Type B pancreatic cell (in vitro differentiated cells): ENCODE data around the gene CD209. TPM values are rescaled to one million over a fixed set of nuclear protein-coding genes. Genes with fewer than 3 reads are reported as not detected.
A peak's percentile ranks its signal among the peaks of the same experiment; 100 is the strongest.
"Not testable (repeated sequence)": the region's sequence is repeated elsewhere in the genome, so short reads cannot be mapped to it uniquely, and the experiment has no call there.

Experiments used
- DNase-seq: peaks from one replicate; pipeline ENCODE4 v3.0.0; 2021; ENCODE audit warnings: mixed read lengths; ENCODE audit not compliant: unreplicated experiment; ENCODE audit errors: extremely low spot score
- H3K27ac Mint-ChIP-seq: 2 replicates; pipeline ENCODE4 v1.8.0; 2021; ENCODE audit warnings: mild to moderate bottlenecking, mixed read lengths
- H3K27me3 Mint-ChIP-seq: 2 replicates; pipeline ENCODE4 v1.8.0; 2021; ENCODE audit warnings: mixed read lengths
- H3K36me3 Mint-ChIP-seq: 2 replicates; pipeline ENCODE4 v1.8.0; 2021; ENCODE audit warnings: mixed read lengths
- H3K4me1 Mint-ChIP-seq: one replicate; pipeline ENCODE4 v1.8.0; 2021; ENCODE audit warnings: mixed read lengths; ENCODE audit not compliant: unreplicated experiment
- H3K4me3 Mint-ChIP-seq: 2 replicates; pipeline ENCODE4 v1.8.0; 2021; ENCODE audit warnings: mild to moderate bottlenecking, mixed read lengths
- H3K9me3 Mint-ChIP-seq: 2 replicates; pipeline ENCODE4 v1.8.0; 2021; ENCODE audit warnings: mixed read lengths
- long read RNA-seq: library from polyadenylated mRNA; unstranded; transcript quantifications from one replicate; pipeline ENCODE4 v2.0.0, GENCODE V29; 2020
- total RNA-seq: library from RNA; stranded (reverse); gene quantifications from 2 replicates; pipeline ENCODE4 v1.2.1, GENCODE V29; 2021; ENCODE audit warnings: low replicate concordance
- TF ChIP-seq, protein P1 (sequence below): fragments of 200-600 bp; sonication (generic); conservative IDR thresholded peaks from 2 replicates; pipeline ENCODE4 v1.5.0; 2021; ENCODE audit warnings: antibody characterized with exemption, mild to moderate bottlenecking

Gene CD209, protein sequence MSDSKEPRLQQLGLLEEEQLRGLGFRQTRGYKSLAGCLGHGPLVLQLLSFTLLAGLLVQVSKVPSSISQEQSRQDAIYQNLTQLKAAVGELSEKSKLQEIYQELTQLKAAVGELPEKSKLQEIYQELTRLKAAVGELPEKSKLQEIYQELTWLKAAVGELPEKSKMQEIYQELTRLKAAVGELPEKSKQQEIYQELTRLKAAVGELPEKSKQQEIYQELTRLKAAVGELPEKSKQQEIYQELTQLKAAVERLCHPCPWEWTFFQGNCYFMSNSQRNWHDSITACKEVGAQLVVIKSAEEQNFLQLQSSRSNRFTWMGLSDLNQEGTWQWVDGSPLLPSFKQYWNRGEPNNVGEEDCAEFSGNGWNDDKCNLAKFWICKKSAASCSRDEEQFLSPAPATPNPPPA
- not detected in 2 replicates for total RNA-seq
- long read RNA-seq: 0 reads

- TF ChIP-seq, protein P1, sequence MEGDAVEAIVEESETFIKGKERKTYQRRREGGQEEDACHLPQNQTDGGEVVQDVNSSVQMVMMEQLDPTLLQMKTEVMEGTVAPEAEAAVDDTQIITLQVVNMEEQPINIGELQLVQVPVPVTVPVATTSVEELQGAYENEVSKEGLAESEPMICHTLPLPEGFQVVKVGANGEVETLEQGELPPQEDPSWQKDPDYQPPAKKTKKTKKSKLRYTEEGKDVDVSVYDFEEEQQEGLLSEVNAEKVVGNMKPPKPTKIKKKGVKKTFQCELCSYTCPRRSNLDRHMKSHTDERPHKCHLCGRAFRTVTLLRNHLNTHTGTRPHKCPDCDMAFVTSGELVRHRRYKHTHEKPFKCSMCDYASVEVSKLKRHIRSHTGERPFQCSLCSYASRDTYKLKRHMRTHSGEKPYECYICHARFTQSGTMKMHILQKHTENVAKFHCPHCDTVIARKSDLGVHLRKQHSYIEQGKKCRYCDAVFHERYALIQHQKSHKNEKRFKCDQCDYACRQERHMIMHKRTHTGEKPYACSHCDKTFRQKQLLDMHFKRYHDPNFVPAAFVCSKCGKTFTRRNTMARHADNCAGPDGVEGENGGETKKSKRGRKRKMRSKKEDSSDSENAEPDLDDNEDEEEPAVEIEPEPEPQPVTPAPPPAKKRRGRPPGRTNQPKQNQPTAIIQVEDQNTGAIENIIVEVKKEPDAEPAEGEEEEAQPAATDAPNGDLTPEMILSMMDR: no peak
- Mint-ChIP-seq H3K9me3 (no peaks in the 10 kb centered on the region), H3K4me1 (no peaks in the 10 kb centered on the region), H3K36me3 (no peaks in the 10 kb centered on the region), H3K27me3 (peaks cover 11% of the 10 kb centered on the region), H3K4me3 (no peak within 1 kb of the TSS), H3K27ac (no peak within 1 kb of the TSS)
- DNase-seq: no peak
Measured at GRCh38 chr19:7746903-7747884, at the start of gene CD209. CD209 (minus strand) TSS chr19:7747534; CDS start chr19:7747511, 23 bp downstream.

DNA sequence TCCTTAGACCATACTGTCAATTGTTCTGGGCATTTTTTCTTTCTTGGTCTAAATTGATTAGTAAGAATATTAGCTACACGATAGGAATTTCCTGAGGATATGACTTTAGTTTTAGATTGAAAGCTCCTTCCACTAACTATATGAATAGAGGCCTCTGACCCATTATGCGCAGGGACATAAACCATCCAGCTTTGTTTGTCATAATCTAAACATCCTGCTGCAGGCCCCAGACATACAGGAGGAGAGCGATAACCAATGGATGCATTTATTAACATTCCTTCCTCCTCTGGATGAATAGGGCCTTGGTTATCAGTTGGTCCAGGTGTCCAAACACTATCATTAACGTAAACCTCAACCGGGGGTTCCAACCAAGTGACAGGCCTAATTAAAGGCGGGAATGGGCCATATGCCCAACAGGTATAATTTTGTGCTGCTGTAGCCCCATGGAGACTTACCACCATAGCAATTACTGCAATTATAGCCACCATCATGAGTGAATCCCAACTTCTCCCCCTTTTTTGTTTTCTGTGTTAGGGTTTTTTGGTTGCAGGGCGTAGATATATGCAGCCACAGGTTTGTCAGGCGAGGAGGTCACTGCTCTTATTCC is 48.3 kb upstream of the CD209 start:
- peaks cover 6% of the 10 kb centered on the region for H3K4me1 Mint-ChIP-seq
- H3K9me3 Mint-ChIP-seq: peaks cover 4% of the 10 kb centered on the region
- DNase-seq: no peak
- TF ChIP-seq, protein P1: no peak
- peaks cover 6% of the 10 kb centered on the region for H3K36me3 Mint-ChIP-seq
- no peak overlapping the region for H3K4me3 Mint-ChIP-seq
- no peak overlapping the region for H3K27ac Mint-ChIP-seq
- H3K27me3 Mint-ChIP-seq: peaks cover 45% of the 10 kb centered on the region

DNA sequence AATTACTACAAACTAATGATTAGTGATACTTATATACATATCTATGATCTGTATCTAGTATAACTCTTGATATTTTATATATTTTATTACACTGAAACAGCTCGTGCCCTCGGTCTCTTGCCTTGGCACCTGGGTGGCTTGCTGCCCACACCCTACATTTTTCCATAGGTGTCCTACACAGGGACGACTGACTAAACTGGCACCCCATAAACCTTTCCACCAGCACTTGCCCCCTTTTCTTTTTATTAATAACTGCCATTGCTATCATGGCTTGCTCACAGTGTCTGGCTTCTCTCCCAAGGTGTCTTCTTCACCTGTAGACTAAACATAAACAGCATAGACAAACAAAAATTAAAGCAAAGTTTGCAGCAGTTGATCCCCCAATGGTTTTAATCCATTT is 46.2 kb upstream of the CD209 start:
- Mint-ChIP-seq H3K27ac (no peak overlapping the region), H3K27me3 (peaks cover 43% of the 10 kb centered on the region), H3K36me3 (peaks cover 6% of the 10 kb centered on the region), H3K4me3 (no peak overlapping the region), H3K4me1 (no peaks in the 10 kb centered on the region), H3K9me3 (peaks cover 4% of the 10 kb centered on the region)
- DNase-seq: no peak
- TF ChIP-seq, protein P1: no peak

- peaks cover 47% of the 10 kb centered on the region for H3K27me3 Mint-ChIP-seq
- H3K4me3 Mint-ChIP-seq: peak overlapping the region; percentile 77
- H3K9me3 Mint-ChIP-seq: not testable (repeated sequence)
Measured at GRCh38 chr19:7792701-7793100, 45.4 kb upstream of the CD209 start.

GRCh38 chr19:7792281-7792680 is 44.9 kb upstream of the CD209 start:
- no peak for DNase-seq
- Mint-ChIP-seq H3K9me3 (peaks cover 4% of the 10 kb centered on the region), H3K27ac (peak overlapping the region; percentile 99), H3K4me3 (peak overlapping the region; percentile 77), H3K36me3 (peaks cover 6% of the 10 kb centered on the region), H3K27me3 (peaks cover 47% of the 10 kb centered on the region), H3K4me1 (no peaks in the 10 kb centered on the region)
- TF ChIP-seq, protein P1: no peak

More at GRCh38 chr19:7792701-7793100, 45.4 kb upstream of the CD209 start:
- not testable (repeated sequence) for H3K36me3 Mint-ChIP-seq, DNase-seq, H3K4me1 Mint-ChIP-seq
- peak overlapping the region; percentile 99 for H3K27ac Mint-ChIP-seq
